Measurements from ENCODE around the gene SERPINB6. TPM values are rescaled to one million over a fixed set of nuclear protein-coding genes. Genes with fewer than 3 reads are reported as not detected.

The SERPINB6 gene
- total and polyA plus RNA-seq, 2 of the 4 experiments (the other 2 are of a cell fraction) = 37.1 to 91.1 TPM

DNA sequence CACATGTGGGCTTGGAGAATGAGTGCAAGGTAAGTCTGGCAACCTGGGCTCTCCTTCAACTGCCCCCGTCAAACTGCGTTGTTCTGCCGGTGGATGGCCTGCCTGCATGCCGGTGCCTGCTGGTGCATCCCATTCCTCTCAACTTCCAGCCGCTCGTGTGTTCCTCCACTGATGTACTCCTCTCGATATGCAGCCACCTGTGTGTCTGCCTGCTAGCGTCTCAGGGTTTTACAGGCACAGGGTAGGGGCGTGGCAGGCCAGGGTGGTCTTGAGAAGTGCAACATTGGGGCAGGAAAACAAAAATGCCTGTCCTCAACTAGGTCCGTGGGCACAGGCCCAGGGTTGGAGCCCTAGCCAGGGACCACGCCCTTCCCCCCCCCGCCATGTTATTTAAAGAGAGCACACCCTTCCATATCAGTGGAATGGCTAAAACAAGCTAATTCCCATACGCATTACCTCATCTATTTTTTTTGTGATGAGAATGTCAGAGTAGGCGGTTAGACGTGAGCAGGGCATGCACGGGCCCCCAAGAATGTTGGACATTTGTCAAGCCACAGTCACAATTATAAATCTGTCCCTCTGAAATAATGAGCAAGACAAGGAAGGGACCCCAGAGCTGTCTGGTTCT is 33.2 kb downstream of the SERPINB6 start:
- no peaks in the 10 kb centered on the region; the same call in 1 of the 2 replicates for H3K9me1 ChIP-seq (ENCODE audit: insufficient read depth, low read length)
- TF ChIP-seq RAD21 (IDR thresholded peaks at IDR 0.05; ENCODE audit: low read length) = no peak
- no peak for TF ChIP-seq USF2 (IDR thresholded peaks at IDR 0.05; ENCODE audit: low read depth, low read length)
- TF ChIP-seq NFE2L2 (IDR thresholded peaks at IDR 0.05; ENCODE audit: low read depth, low read length) = no peak
- TF ChIP-seq RCOR1 (IDR thresholded peaks at IDR 0.05; ENCODE audit: insufficient replicate concordance, low read length) = no peak
- TF ChIP-seq SMC3 (IDR thresholded peaks at IDR 0.05; ENCODE audit: low read depth, low read length) = no peak
- TF ChIP-seq FOS (IDR thresholded peaks at IDR 0.05; ENCODE audit: low read depth, low read length) = no peak
- TF ChIP-seq BHLHE40 (IDR thresholded peaks at IDR 0.05; ENCODE audit: low read depth, low read length) = no peak
- TF ChIP-seq MAZ (IDR thresholded peaks at IDR 0.05; ENCODE audit: borderline replicate concordance, low read depth, low read length) = no peak
- TF ChIP-seq MXI1 (IDR thresholded peaks at IDR 0.05; ENCODE audit: borderline replicate concordance, low read depth, low read length) = no peak
- no peak for TF ChIP-seq POLR2A (IDR thresholded peaks at IDR 0.05; ENCODE audit: low read depth, low read length)
- no peak for TF ChIP-seq CHD1 (IDR thresholded peaks at IDR 0.05; ENCODE audit: low read depth, low read length)
- no peak for TF ChIP-seq CEBPB (IDR thresholded peaks at IDR 0.05; ENCODE audit: low read depth, low read length)
- no peak for TF ChIP-seq MAFK (IDR thresholded peaks at IDR 0.05; ENCODE audit: low read depth, low read length)
- no peak overlapping the region for H3K4me2 ChIP-seq (ENCODE audit: low read depth, low read length)
- no peaks in the 10 kb centered on the region for H4K20me1 ChIP-seq (ENCODE audit: insufficient read depth, low read length)
- no peak overlapping the region for H3K9ac ChIP-seq (ENCODE audit: low read depth, low read length)
- H2BK120ac ChIP-seq (ENCODE audit: low read depth, low read length) = no peak overlapping the region
- H3K79me1 ChIP-seq (ENCODE audit: low read depth in 1 of 2, low read length in 2 of 2) = no peaks in the 10 kb centered on the region
- no peaks in the 10 kb centered on the region for H3K4me1 ChIP-seq (ENCODE audit: control insufficient read depth, insufficient read depth, low read length)
- intact Hi-C loops (cut with micrococcal nuclease) = no loop called here
- H3K36me3 ChIP-seq (ENCODE audit: control insufficient read depth, insufficient read depth, low read length) = no peaks in the 10 kb centered on the region
- H2BK15ac ChIP-seq (ENCODE audit: low read depth, low read length) = no peak overlapping the region
- no peaks in the 10 kb centered on the region for H3K9me3 ChIP-seq (ENCODE audit: control insufficient read depth, insufficient read depth, low read length)
- CTCF ChIA-PET = no interaction called here
- dilution Hi-C loops (cut with HindIII; ENCODE audit: low sequenced_read_pairs, unreplicated experiment) = no loop called here
- WGBS, 2 experiments (ENCODE audit: extremely low coverage in 2 of 2, insufficient read length in 1 of 2) = 100% methylated on average over 3 of the region's 16 CpGs; no CpG with 5 or more reads in 1 of the 2 experiments
- in situ Hi-C loops (cut with MboI; ENCODE audit: low sequenced_read_pairs) = loop anchor here (10.0 kb wide), 1 partner anchor 143 kb away; no protein-coding TSS in a partner anchor
- H3K56ac ChIP-seq (ENCODE audit: extremely low read depth, insufficient read depth, low read length) = no peak overlapping the region
- peak overlapping the region; percentile 33 for H2AK9ac ChIP-seq (replicated peaks; ENCODE audit: low read depth, low read length, poor library complexity)
- no peak overlapping the region for H2AFZ ChIP-seq (replicated peaks; ENCODE audit: low read length, poor library complexity)
- no peak overlapping the region for H3K4me3 ChIP-seq (ENCODE audit: insufficient read depth, low read depth, low read length)
- no TSS peak for BruUV-seq (replicated peaks)
- H2AK5ac ChIP-seq (ENCODE audit: low read depth, low read length) = no peak overlapping the region
- POLR2A ChIA-PET (ENCODE audit: unreplicated experiment) = no interaction called here
- H2BK5ac ChIP-seq (ENCODE audit: low read depth, low read length, poor library complexity, severe bottlenecking) = no peak overlapping the region
- no peak overlapping the region for H3K14ac ChIP-seq (replicated peaks; ENCODE audit: low read depth, low read length)
- no peak overlapping the region for H4K5ac ChIP-seq (ENCODE audit: low read depth, low read length)
- no peak overlapping the region for H3K4ac ChIP-seq (ENCODE audit: low read depth, low read length)
- no peak overlapping the region for H2BK20ac ChIP-seq (ENCODE audit: low read depth, low read length)
- H3K27me3 ChIP-seq (ENCODE audit: control insufficient read depth, insufficient read depth, low read length) = no peaks in the 10 kb centered on the region
- H3K18ac ChIP-seq (ENCODE audit: low read depth, low read length) = no peak overlapping the region
- ATAC-seq (ENCODE audit: low read depth) (no peak), DNase-seq (no peak)
- no peak overlapping the region for H3K27ac ChIP-seq (ENCODE audit: insufficient read depth, low read length)
- no peak overlapping the region for H4K91ac ChIP-seq (ENCODE audit: insufficient read depth, low read depth, low read length)
- H4K8ac ChIP-seq (ENCODE audit: low read depth in 2 of 2, low read length in 2 of 2) = no peak overlapping the region
- no peak overlapping the region for H3K23ac ChIP-seq (ENCODE audit: low read depth, low read length)
